CD4-positive, alpha-beta T cell treated with Interleukin-4 for 1 hour (primary cell): ENCODE measurements around the gene ATP6V0E2.
A peak's percentile ranks its signal among the peaks of the same experiment; 100 is the strongest.

Experiments
- DNase-seq, 2 donors: peaks; one replicate each; pipeline ENCODE4 v3.0.0-alpha.2; 2020 to 2022

ATP6V0E2 gene

DNA sequence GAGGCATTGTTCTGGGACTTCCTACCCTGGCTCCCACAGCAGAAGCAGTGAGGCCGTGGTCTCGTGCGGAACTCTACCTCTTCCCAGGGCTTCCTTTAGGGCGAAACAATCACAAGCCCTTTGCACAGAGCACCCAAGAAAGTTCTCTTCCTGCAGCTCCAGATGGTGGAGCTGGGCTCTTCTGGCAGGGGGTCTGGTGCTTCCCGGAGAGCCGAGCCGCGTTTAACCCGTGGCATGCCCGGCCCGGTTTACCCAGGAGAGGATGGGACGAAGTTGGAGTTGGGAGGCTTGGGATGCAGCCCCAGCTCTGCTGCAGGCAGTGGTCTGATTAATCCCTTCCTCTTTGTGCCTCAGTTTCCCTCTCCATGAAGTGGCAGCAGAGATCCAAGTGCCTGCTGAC lies 9.0 kb upstream of the ATP6V0E2 start:
- DNase-seq = no peak

GRCh38 chr7:149865437-149865836 lies 8.3 kb upstream of the ATP6V0E2 start:
- DNase-seq = peak; percentile 49 to 65

- no peak for DNase-seq
Observed at GRCh38 chr7:149866139-149866778, 7.5 kb upstream of the ATP6V0E2 start.

- no peak for DNase-seq
Observed at GRCh38 chr7:149866779-149867447, 6.9 kb upstream of the ATP6V0E2 start.

GRCh38 chr7:149867762-149868622 lies 5.8 kb upstream of the ATP6V0E2 start:
- no peak for DNase-seq

GRCh38 chr7:149868623-149869290 lies 5.0 kb upstream of the ATP6V0E2 start:
- DNase-seq = no peak

DNA sequence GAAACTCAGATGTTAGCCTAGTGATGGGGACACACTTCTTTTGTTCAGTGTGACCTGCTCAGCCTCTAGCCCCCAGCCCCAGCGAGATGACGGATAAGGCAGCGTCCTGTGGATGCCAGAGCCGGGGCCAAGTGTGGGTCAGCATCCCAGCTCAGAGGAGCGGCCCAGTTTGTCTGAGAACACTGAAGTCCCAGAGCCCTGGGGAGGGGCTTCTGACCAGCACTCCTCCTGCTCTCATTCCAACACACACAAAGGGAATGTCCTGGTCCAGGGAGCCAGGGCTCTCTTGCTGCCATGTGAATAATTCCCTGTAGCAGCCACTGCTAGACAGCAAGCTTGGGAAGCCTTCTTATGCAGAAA lies 4.5 kb upstream of the ATP6V0E2 start:
- DNase-seq = no peak

DNA sequence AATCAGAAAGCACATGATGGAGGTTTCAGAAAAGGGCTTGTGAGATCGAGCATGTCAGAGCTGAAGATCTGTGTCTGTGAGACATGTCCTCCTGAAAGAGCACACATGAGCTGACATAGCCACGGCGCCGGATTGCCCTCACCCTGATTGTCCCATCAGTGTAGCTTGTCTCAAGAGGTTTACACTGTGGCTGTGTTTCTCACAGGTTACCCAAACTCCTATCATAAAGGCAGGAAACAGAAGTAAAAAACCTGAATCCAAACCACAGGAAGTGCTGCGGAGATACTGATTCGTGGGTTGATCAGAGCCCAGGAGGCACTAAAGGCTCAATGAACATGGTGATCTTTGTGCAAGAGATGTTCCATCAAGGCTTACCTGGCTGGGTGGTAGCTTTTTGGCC lies 3.9 kb upstream of the ATP6V0E2 start:
- DNase-seq = peak; percentile 31 to 75

GRCh38 chr7:149870274-149870673 lies 3.5 kb upstream of the ATP6V0E2 start:
- no peak for DNase-seq

- no peak for DNase-seq
Observed at GRCh38 chr7:149870701-149871483, 2.9 kb upstream of the ATP6V0E2 start.

- no peak for DNase-seq
Observed at GRCh38 chr7:149871576-149871975, 2.2 kb upstream of the ATP6V0E2 start.

- peak in 1 of 2 donors; percentile 60 for DNase-seq
Observed at GRCh38 chr7:149872419-149873073, 1.2 kb upstream of the ATP6V0E2 start.

DNA sequence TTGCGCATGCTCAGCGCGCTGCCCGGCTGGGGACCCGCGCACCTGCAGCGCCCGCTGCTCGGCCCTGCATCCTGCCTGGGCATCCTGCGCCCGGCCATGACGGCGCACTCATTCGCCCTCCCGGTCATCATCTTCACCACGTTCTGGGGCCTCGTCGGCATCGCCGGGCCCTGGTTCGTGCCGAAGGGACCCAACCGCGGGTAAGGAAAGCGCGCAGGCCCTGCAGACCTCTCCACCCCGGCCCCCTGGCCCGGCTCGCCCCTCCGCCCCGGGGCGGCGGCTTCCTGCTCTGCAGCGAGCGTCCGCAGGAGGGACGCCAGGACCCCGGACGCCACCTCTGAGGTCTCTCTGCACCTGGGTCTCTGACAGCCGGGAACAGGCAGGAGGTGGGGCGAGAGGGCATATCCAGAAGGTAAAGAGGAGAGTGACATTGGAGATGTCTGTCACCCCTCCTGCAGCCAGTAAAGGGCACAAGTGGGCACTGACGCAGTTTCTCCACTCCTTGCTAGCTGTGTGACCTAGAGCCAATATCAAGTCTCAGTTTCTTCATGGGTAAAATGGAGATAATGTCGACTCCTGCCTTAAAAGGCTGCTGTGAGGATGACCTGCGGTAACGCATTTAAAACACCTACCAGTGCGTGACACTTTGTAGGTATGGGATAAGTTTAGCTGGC lies 338 bp downstream of the ATP6V0E2 start:
- peak in 1 of 2 donors; percentile 36 for DNase-seq

GRCh38 chr7:149874644-149875028 lies 867 bp downstream of the ATP6V0E2 start:
- no peak for DNase-seq

DNA sequence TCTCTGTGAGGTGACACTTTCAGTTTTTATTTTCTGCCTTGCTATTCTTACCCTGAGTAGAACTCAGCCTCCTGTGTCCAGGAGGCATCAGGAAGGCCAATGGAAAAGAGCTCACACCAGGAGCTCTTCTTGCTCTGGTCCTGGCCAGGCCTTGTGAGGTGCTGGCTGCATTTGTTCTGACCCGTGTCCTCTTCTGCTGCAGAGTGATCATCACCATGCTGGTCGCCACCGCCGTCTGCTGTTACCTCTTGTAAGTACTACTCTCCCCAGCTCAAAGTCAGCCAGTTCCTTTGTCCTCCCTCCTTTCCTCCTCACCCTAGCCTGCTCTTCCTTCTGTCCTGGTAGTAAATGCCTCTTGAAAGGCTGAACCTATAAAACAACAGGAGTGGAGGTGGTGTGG lies 1.6 kb downstream of the ATP6V0E2 start:
- no peak for DNase-seq

DNA sequence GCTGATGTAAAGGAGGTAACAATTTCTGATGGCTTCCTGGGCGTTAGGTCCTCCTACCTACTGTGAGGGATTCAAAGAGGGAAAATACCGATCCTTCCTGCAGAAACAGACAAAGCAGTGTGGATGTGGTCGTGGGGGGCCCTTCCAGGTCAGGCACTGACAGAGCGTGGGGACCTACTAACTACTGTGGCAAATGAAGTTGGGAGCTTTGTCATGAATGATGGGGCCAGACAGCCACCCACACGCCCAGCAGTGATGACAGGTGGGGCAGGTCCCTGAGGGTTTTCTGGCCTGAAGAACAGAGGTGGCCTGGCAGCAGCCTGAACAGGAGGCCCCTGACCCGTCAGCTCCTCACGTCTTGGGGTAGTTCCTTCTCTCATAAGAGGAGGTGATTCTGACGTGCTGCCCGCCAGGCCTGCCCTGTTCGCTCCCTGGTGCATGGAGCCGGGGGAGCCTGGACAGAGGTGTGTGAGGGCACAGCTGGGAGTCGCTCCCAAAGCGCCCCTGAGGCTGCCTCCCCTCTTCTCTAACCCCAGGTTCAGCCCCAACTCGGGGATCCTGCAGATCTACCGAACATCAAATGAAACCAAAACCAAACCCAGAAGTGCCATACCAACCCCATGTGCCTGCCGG lies 4.2 kb downstream of the ATP6V0E2 start:
- DNase-seq = no peak

GRCh38 chr7:149878523-149878921 lies 4.8 kb downstream of the ATP6V0E2 start:
- no peak for DNase-seq

DNA sequence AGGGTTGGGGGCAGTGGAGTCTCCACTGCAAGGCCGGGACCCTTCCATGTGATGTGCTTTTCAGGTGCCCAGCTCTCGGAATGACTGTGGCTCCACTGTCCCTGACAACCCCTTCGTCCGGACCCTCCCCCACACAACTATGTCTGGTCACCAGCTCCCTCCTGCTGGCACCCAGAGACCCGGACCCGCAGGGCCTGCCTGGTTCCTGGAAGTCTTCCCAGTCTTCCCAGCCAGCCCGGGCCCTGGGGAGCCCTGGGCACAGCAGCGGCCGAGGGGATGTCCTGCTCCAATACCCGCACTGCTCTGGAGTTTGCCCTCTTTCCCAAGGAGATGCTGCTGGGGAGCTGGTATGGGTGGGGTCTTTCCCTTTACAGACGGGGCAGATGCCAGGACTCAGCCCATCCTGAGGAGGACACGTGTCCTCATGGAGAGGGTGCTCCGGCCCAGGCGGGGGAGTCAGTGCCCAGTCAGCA lies 5.5 kb downstream of the ATP6V0E2 start:
- no peak for DNase-seq

DNA sequence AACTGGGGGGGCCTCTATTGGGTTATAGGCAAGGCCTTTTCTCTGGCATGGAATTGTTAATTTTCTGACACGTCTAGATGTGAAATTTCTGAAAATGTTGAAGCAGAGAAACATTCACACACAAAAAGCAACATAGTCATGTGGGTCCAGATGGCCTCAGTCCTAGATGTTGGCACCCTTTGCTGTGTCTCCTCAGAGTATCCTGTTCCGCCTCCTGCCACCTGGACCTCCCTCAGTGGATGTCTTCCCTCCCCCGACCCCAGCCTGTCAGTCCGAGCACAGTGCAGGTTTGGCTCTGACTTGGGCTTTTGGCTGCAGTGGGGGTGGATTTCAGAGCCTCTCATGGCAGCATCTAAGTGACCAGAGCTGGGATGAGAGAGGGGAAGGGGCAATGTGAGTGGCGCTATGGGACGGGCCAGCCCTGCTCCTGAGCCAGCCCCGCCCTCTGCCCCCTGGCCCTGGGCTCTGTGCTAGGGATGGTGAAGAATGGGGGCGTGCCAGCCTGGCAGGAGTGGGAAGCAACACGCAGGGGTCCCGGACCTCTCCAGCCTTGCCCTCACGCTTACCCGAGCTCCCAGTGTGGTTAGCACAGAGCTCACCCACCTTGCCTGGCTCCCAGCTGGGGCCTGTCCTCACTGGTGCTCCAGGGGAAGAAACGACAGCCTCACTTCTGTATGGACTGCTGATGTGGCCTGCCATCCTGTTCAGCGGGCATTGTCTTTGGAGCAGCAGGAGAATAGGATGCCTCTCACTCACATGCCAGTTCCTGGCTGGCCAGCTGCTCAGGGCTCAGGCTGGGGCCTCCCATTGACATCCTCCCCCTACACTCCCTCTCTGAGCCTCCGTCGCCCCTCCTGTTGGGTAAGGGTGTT lies 6.2 kb downstream of the ATP6V0E2 start:
- no peak for DNase-seq
